PFSK-1 (cell line): ENCODE measurements around the gene MFSD2B.

Experiments
- FOXP2 ChIP-seq: optimal IDR thresholded peaks from 2 replicates; pipeline ENCODE3; 2011; ENCODE audit warnings: borderline replicate concordance, control low read depth, inconsistent platforms; ENCODE audit not compliant: insufficient read depth; ENCODE audit errors: extremely low read length, extremely low read depth
- POLR2AphosphoS5 ChIP-seq: IDR thresholded peaks from 2 replicates; pipeline ENCODE4 v1.6.1; 2012; ENCODE audit warnings: low read depth, mild to moderate bottlenecking, control low read depth, low read length, moderate library complexity
- REST ChIP-seq, 2 experiments: IDR thresholded peaks; 2 replicates each; pipeline versions ENCODE4 v1.6.1 to v1.8.0; 2011 to 2012; ENCODE audit warnings: low read depth in 2 of 2, low read length in 2 of 2, control low read depth in 1 of 2, inconsistent platforms in 1 of 2, mild to moderate bottlenecking in 1 of 2, moderate library complexity in 1 of 2; ENCODE audit not compliant: insufficient read depth in 1 of 2
- SIN3A ChIP-seq: IDR thresholded peaks from 2 replicates; pipeline ENCODE4 v1.6.1; 2012; ENCODE audit warnings: mild to moderate bottlenecking, low read length, moderate library complexity, borderline replicate concordance; ENCODE audit not compliant: insufficient read depth
- TAF1 ChIP-seq: IDR thresholded peaks from 2 replicates; pipeline ENCODE4 v1.6.1; 2012; ENCODE audit warnings: low read length, control low read depth, borderline replicate concordance; ENCODE audit not compliant: insufficient read depth

MFSD2B gene

DNA sequence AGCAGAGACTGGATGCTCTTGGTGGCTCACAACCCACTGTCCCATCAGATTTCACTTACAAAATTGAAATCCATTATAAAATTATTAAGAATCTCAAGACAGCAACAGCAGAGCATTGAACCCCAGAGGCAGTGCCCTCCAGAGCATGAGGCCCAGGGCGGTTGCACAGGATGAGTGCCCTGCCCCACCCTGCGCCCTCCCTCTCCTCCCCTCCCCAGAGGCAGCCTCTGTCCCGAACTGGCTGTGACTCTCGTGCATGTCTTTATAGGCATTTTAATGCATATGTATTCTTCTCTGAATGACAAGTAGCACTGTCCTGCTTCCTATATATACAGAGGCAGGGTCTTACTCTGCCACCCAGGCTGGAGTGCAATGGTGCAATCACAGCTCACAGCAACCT is 10.4 kb downstream of the MFSD2B start:
- TF ChIP-seq TAF1 (no peak), REST (IDR thresholded peaks at IDR 0.05; ENCODE audit: insufficient read depth in 1 of 2, low read depth in 2 of 2, low read length in 2 of 2) (no peak), POLR2AphosphoS5 (no peak), SIN3A (no peak), FOXP2 (no peak)

GRCh38 chr2:24021122-24021998 is 11.5 kb downstream of the MFSD2B start:
- no peak for TF ChIP-seq FOXP2
- no peak for TF ChIP-seq SIN3A
- no peak for TF ChIP-seq TAF1
- no peak for TF ChIP-seq POLR2AphosphoS5
- no peak for TF ChIP-seq REST (IDR thresholded peaks at IDR 0.05; ENCODE audit: insufficient read depth in 1 of 2, low read depth in 2 of 2, low read length in 2 of 2)

GRCh38 chr2:24022324-24022974 is 12.6 kb downstream of the MFSD2B start:
- TF ChIP-seq REST (IDR thresholded peaks at IDR 0.05; ENCODE audit: insufficient read depth in 1 of 2, low read depth in 2 of 2, low read length in 2 of 2) (no peak), POLR2AphosphoS5 (no peak), FOXP2 (no peak), SIN3A (no peak), TAF1 (no peak)

GRCh38 chr2:24022975-24023575 is 13.2 kb downstream of the MFSD2B start:
- TF ChIP-seq TAF1 (no peak), SIN3A (no peak), POLR2AphosphoS5 (no peak), REST (IDR thresholded peaks at IDR 0.05; ENCODE audit: insufficient read depth in 1 of 2, low read depth in 2 of 2, low read length in 2 of 2) (no peak), FOXP2 (no peak)
